ENCODE measurements around the gene DMTF1.
"Not testable (repeated sequence)": the region's sequence is repeated elsewhere in the genome, so short reads cannot be mapped to it uniquely, and the experiment has no call there.

The DMTF1 gene

DNA sequence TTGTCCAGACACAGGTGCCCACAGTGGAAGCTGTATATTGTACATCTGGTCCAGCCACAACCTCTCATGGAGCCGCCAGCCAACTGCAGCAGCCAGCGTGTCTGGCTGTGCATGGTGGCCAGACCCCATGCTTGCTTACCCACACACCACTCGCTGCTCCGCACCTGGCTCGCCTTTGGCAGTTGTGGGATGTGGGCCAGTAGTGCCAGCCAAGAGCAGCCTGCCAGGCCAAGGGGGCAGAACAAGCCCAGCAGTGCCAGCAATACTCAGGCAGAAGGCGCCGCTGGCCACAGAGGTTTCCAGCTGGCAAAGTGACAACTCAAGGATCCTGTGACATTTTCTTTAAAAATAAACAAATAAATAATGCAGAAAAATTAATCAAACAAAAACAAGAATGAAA, 79.0 kb downstream of the DMTF1 start:
- no peak for DNase-seq

- DNase-seq: no peak
These were observed 79.5 kb downstream of the DMTF1 start for GRCh38 chr7:87231711-87232110.

DNA sequence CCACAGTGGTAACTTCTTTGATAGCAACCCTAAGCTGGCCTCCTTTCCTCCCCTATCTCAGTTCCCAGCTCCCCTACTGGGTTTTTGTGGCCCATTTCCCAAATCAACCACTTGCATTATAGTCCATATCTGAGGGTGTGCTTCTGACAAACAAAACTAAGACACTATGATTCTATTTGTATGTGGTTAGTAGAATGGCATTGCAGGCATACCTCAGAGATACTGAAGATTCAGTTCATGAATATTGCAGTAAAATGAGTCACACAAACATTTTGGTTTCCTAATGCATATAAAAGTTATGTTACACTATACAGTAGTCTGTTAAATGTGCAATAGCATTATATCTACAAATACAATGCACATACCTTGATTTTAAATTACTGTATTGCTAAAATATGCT, 82.7 kb downstream of the DMTF1 start:
- DNase-seq: no peak

- DNase-seq: not testable (repeated sequence)
These were observed 86.3 kb downstream of the DMTF1 start for GRCh38 chr7:87238464-87239051.

GRCh38 chr7:87245671-87246070, 93.4 kb downstream of the DMTF1 start:
- not testable (repeated sequence) for DNase-seq
